ENCODE results near the gene MBLAC1. TPM values are rescaled to one million over a fixed set of nuclear protein-coding genes. Genes with fewer than 3 reads are reported as not detected.

MBLAC1 gene
- total and polyA plus RNA-seq, 10 of the 15 experiments (the other 5 are each of a cell fraction or from before 2014, with no cell fraction given) = 0.24 to 3.2 (median 1.8) TPM; not detected in 1

- Histone ChIP-seq H3K27ac (ENCODE audit: control insufficient read depth, insufficient read depth) (no peak overlapping the region), H3K36me3 (ENCODE audit: control insufficient read depth in 2 of 2, insufficient read depth in 2 of 2, low read length in 1 of 2) (no peaks in the 10 kb centered on the region), H3K9ac (ENCODE audit: control insufficient read depth, insufficient read depth, low read length) (no peak overlapping the region), H3K4me1 (ENCODE audit: control insufficient read depth, insufficient read depth, low read length) (peaks cover 29% of the 10 kb centered on the region), H3K27me3 (replicated peaks in 1 of 2; ENCODE audit: control insufficient read depth in 2 of 2, insufficient read depth in 2 of 2, low read length in 1 of 2) (peaks cover 0 to 4% of the 10 kb centered on the region in 2 experiments; a peak in 2 of 4 replicates), H4K20me1 (ENCODE audit: control insufficient read depth, insufficient read depth) (no peaks in the 10 kb centered on the region), H3K4me3 (no peak overlapping the region), H2AFZ (ENCODE audit: control insufficient read depth, low read depth, low read length) (no peak overlapping the region), H3K79me2 (ENCODE audit: control insufficient read depth, insufficient read depth, low read length) (no peaks in the 10 kb centered on the region), H3K9me3 (replicated peaks; ENCODE audit: control insufficient read depth, insufficient read depth, low read length) (no peaks in the 10 kb centered on the region), H3K4me2 (ENCODE audit: control insufficient read depth, insufficient read depth) (no peak overlapping the region)
- ChIA-PET CTCF (no interaction called here), RAD21 (ENCODE audit: unreplicated experiment) (no interaction called here), POLR2A (interaction anchor here (0.6 kb wide), 1 partner anchor 10 kb away, joined by 7 read pairs; no protein-coding TSS in a partner anchor), SMC1A (ENCODE audit: uncharacterized antibody, unreplicated experiment) (no interaction called here)
- ATAC-seq (no peak), FAIRE-seq (no peak), DNase-seq (ENCODE audit: low read depth, low spot score) (no peak)
- in situ Hi-C loops (cut with MboI) (no loop called here), intact Hi-C loops (cut with micrococcal nuclease; ENCODE audit: unreplicated experiment) (no loop called here)
- TF ChIP-seq PKNOX1 (IDR thresholded peaks at IDR 0.05) = no peak
- TF ChIP-seq ZZZ3 (IDR thresholded peaks at IDR 0.05; ENCODE audit: control insufficient read depth, insufficient read length, low read depth) = no peak
- no peak for TF ChIP-seq CHD2 (IDR thresholded peaks at IDR 0.05; ENCODE audit: borderline replicate concordance, low read depth, low read length)
- TF ChIP-seq SMARCA5 (IDR thresholded peaks at IDR 0.05) = no peak
- TF ChIP-seq BACH1 (IDR thresholded peaks at IDR 0.05; ENCODE audit: borderline replicate concordance) = no peak
- no peak for TF ChIP-seq CBX5 (IDR thresholded peaks at IDR 0.05; ENCODE audit: low read depth)
- BruUV-seq (replicated peaks) = no TSS peak
- WGBS (ENCODE audit: insufficient coverage, insufficient replicate concordance, low lambda C conversion rate, missing lambda C conversion rate) = 61% methylated on average over 11 of the region's 11 CpGs
Observed at GRCh38 chr7:100173806-100174495, 47.2 kb downstream of the MBLAC1 start.

- Histone ChIP-seq H3K79me2 (ENCODE audit: control insufficient read depth, insufficient read depth, low read length) (no peaks in the 10 kb centered on the region), H3K4me1 (ENCODE audit: control insufficient read depth, insufficient read depth, low read length) (peaks cover 23% of the 10 kb centered on the region), H3K27me3 (replicated peaks in 1 of 2; ENCODE audit: control insufficient read depth in 2 of 2, insufficient read depth in 2 of 2, low read length in 1 of 2) (peaks cover 0 to 4% of the 10 kb centered on the region in 2 experiments; a peak in 2 of 4 replicates), H3K27ac (ENCODE audit: control insufficient read depth, insufficient read depth) (no peak overlapping the region), H3K4me2 (ENCODE audit: control insufficient read depth, insufficient read depth) (no peak overlapping the region), H3K36me3 (ENCODE audit: control insufficient read depth in 2 of 2, insufficient read depth in 2 of 2, low read length in 1 of 2) (no peaks in the 10 kb centered on the region), H2AFZ (ENCODE audit: control insufficient read depth, low read depth, low read length) (no peak overlapping the region), H4K20me1 (ENCODE audit: control insufficient read depth, insufficient read depth) (no peaks in the 10 kb centered on the region), H3K9me3 (replicated peaks; ENCODE audit: control insufficient read depth, insufficient read depth, low read length) (no peaks in the 10 kb centered on the region), H3K9ac (ENCODE audit: control insufficient read depth, insufficient read depth, low read length) (no peak overlapping the region), H3K4me3 (no peak overlapping the region)
- 68% methylated on average over 5 of the region's 5 CpGs for WGBS (ENCODE audit: insufficient coverage, insufficient replicate concordance, low lambda C conversion rate, missing lambda C conversion rate)
- RAD21 ChIA-PET (ENCODE audit: unreplicated experiment) = no interaction called here
- ATAC-seq (no peak), DNase-seq (ENCODE audit: low read depth, low spot score) (no peak), FAIRE-seq (no peak)
- SMC1A ChIA-PET (ENCODE audit: uncharacterized antibody, unreplicated experiment) = no interaction called here
- in situ Hi-C loops (cut with MboI) (no loop called here), intact Hi-C loops (cut with micrococcal nuclease; ENCODE audit: unreplicated experiment) (no loop called here)
- CTCF ChIA-PET = no interaction called here
- POLR2A ChIA-PET = interaction anchor here (1.0 kb wide), 1 partner anchor 19 kb away, joined by 3 read pairs; no protein-coding TSS in a partner anchor
- no TSS peak for BruUV-seq (replicated peaks)
- no peak for TF ChIP-seq ZBTB4 (CRISPR knock-in tag; IDR thresholded peaks at IDR 0.05)
- no peak for TF ChIP-seq SMARCA5 (IDR thresholded peaks at IDR 0.05)
- no peak for TF ChIP-seq E4F1 (IDR thresholded peaks at IDR 0.05; ENCODE audit: borderline replicate concordance, partially characterized antibody)
- TF ChIP-seq CBX3 (IDR thresholded peaks at IDR 0.05; ENCODE audit: borderline replicate concordance, low read depth) = no peak
- no peak for TF ChIP-seq SMAD1 (IDR thresholded peaks at IDR 0.05; ENCODE audit: low read depth, partially characterized antibody)
Observed at GRCh38 chr7:100174582-100174981, 47.8 kb downstream of the MBLAC1 start.

Measured in GM12878 (cell line).